Gastroesophageal sphincter (tissue), 3 donors: ENCODE data around the gene MYG1.

Experiments
- CTCF ChIP-seq, 4 experiments: fragments of 200-600 bp in 2 of 4; fragments of 450-650 bp in 2 of 4; sonication (generic) in 1 of 4; IDR thresholded peaks; one replicate each; pipeline ENCODE4 v1.5.1; 2017 to 2019; ENCODE audit warnings: antibody characterized with exemption in 4 of 4, mild to moderate bottlenecking in 2 of 4, moderate library complexity in 2 of 4
- EP300 ChIP-seq: sonication (generic); formaldehyde crosslinking; IDR thresholded peaks from one replicate; pipeline ENCODE4 v1.6.1; 2017; ENCODE audit warnings: antibody characterized with exemption, mild to moderate bottlenecking

- no peak for TF ChIP-seq CTCF (IDR thresholded peaks at IDR 0.05)
- no peak for TF ChIP-seq EP300
Observed at GRCh38 chr12:53343449-53343848, 44.0 kb downstream of the MYG1 start.
